Testis (tissue), 3 donors: ENCODE measurements around the gene SLC37A2. TPM values are rescaled to one million over a fixed set of nuclear protein-coding genes. Genes with fewer than 3 reads are reported as not detected.

Experiments used
- DNase-seq: peaks from one replicate; pipeline ENCODE4 v3.0.0-alpha.2; 2019
- H3K27ac ChIP-seq, 2 donors: fragments of 200-600 bp; sonication (generic); one replicate each; pipeline ENCODE4 v1.5.1; 2019
- H3K27me3 ChIP-seq: fragments of 200-600 bp; sonication (generic); one replicate; pipeline ENCODE4 v1.5.1; 2019
- H3K36me3 ChIP-seq: fragments of 200-600 bp; sonication (generic); one replicate; pipeline ENCODE4 v1.5.1; 2017; ENCODE audit warnings: low read depth; ENCODE audit errors: missing control alignments
- H3K4me1 ChIP-seq: fragments of 200-600 bp; sonication (generic); one replicate; pipeline ENCODE4 v1.5.1; 2019
- H3K4me3 ChIP-seq, 2 donors: fragments of 200-600 bp; sonication (generic); one replicate each; pipeline ENCODE4 v1.5.1; 2017 to 2019
- H3K9me3 ChIP-seq: fragments of 200-600 bp; sonication (generic); one replicate; pipeline ENCODE4 v1.5.1; 2017
- POLR2A ChIP-seq: fragments of 450-650 bp; IDR thresholded peaks from one replicate; pipeline ENCODE4 v1.6.1; 2017; ENCODE audit warnings: antibody characterized with exemption, mild to moderate bottlenecking, moderate library complexity
- WGBS, 2 donors: methylation state at CpG; one replicate each; pipeline ENCODE4 v1.1.5; 2018; 5-methylcytosine and 5-hydroxymethylcytosine counted together
- intact Hi-C: fragments of 100-400 bp; cut with DNase I; formaldehyde crosslinking; loops from one replicate; pipeline ENCODE4 v1.15.1; 2023; ENCODE audit warnings: low total_unique reads
- polyA plus RNA-seq: library from polyadenylated mRNA; stranded (reverse); fragments of 350-450 nt; fragmentation: Illumina TruSeq; extraction: RNeasy Lipid Tissue Mini Kit (QIAGEN cat#74804); gene quantifications from one replicate; pipeline ENCODE4 v1.2.3, GENCODE V29; 2014; ENCODE audit warnings: low read depth, low replicate concordance; ENCODE audit not compliant: insufficient read depth
- total RNA-seq, 2 donors: library from RNA; depleted of rRNA; stranded (reverse); fragments of >200 nt; gene quantifications; one replicate each; pipeline ENCODE4 v1.2.3, GENCODE V29; 2016
- TF ChIP-seq, protein P1 (sequence below), 3 experiments: fragments of 450-650 bp in 2 of 3; fragments of 200-600 bp in 1 of 3; sonication (generic) in 1 of 3; IDR thresholded peaks; one replicate each; pipeline ENCODE4 v1.5.1; 2016 to 2019; ENCODE audit warnings: antibody characterized with exemption in 3 of 3, mild to moderate bottlenecking in 2 of 3, moderate library complexity in 1 of 3

SLC37A2 gene
- total and polyA plus RNA-seq, 3 donors from 2014 or later, result 3.0 to 7.6 (median 6.2) TPM

- Histone ChIP-seq H3K4me3 (no peak overlapping the region), H3K27ac (no peak overlapping the region), H3K27me3 (no peaks in the 10 kb centered on the region), H3K9me3 (no peaks in the 10 kb centered on the region), H3K36me3 (no peaks in the 10 kb centered on the region), H3K4me1 (peaks cover 6% of the 10 kb centered on the region)
- no peak for DNase-seq
- WGBS, 2 donors, result 82 to 87% methylated on average over 5 to 8 of the region's 8 CpGs
- intact Hi-C loops, result no loop called here
- TF ChIP-seq POLR2A, result no peak
- TF ChIP-seq, protein P1, sequence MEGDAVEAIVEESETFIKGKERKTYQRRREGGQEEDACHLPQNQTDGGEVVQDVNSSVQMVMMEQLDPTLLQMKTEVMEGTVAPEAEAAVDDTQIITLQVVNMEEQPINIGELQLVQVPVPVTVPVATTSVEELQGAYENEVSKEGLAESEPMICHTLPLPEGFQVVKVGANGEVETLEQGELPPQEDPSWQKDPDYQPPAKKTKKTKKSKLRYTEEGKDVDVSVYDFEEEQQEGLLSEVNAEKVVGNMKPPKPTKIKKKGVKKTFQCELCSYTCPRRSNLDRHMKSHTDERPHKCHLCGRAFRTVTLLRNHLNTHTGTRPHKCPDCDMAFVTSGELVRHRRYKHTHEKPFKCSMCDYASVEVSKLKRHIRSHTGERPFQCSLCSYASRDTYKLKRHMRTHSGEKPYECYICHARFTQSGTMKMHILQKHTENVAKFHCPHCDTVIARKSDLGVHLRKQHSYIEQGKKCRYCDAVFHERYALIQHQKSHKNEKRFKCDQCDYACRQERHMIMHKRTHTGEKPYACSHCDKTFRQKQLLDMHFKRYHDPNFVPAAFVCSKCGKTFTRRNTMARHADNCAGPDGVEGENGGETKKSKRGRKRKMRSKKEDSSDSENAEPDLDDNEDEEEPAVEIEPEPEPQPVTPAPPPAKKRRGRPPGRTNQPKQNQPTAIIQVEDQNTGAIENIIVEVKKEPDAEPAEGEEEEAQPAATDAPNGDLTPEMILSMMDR (IDR thresholded peaks at IDR 0.05), result no peak
Observed at GRCh38 chr11:125084761-125085231, 21.7 kb downstream of the SLC37A2 start.

- no peak overlapping the region for H3K4me3 ChIP-seq
- 90 to 96% methylated on average over 8 to 20 of the region's 20 CpGs for WGBS, 2 donors
- no peak overlapping the region for H3K27ac ChIP-seq
- intact Hi-C loops, result no loop called here
- H3K27me3 ChIP-seq, result no peaks in the 10 kb centered on the region
- DNase-seq, result no peak
- no peaks in the 10 kb centered on the region for H3K36me3 ChIP-seq
- H3K9me3 ChIP-seq, result no peaks in the 10 kb centered on the region
- H3K4me1 ChIP-seq, result peaks cover 6% of the 10 kb centered on the region
- TF ChIP-seq, protein P1 (IDR thresholded peaks at IDR 0.05), result no peak
- no peak for TF ChIP-seq POLR2A
Observed at GRCh38 chr11:125085301-125086081, 22.4 kb downstream of the SLC37A2 start.

GRCh38 chr11:125086633-125087296, 23.7 kb downstream of the SLC37A2 start:
- Histone ChIP-seq H3K9me3 (no peaks in the 10 kb centered on the region), H3K4me3 (no peak overlapping the region), H3K36me3 (no peaks in the 10 kb centered on the region), H3K27ac (no peak overlapping the region), H3K27me3 (no peaks in the 10 kb centered on the region), H3K4me1 (peaks cover 13% of the 10 kb centered on the region)
- intact Hi-C loops, result no loop called here
- 77 to 85% methylated on average over 10 to 14 of the region's 14 CpGs for WGBS, 2 donors
- TF ChIP-seq, protein P1 (IDR thresholded peaks at IDR 0.05), result no peak
- no peak for TF ChIP-seq POLR2A
- DNase-seq, result no peak

DNA sequence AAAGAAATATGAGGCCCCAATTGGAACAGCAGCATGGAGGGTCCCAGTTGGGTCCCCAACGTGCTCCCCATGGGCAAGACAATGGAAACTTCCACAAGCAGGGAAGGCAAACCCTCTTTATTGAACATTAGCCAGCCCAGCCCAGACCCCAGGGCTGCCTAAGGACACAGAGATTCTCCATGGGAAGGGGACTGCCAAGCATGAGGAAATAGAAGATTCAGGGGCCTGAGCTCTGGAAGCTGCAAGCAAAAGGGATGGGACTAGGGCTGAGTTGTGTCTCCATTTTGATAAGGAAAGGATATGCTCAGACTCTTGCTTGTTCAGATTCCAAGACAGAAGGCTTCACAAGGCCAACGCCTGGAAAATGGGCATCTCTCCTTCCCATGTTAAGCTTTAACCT, 25.0 kb downstream of the SLC37A2 start:
- DNase-seq, result no peak
- Histone ChIP-seq H3K27ac (no peak overlapping the region), H3K27me3 (no peaks in the 10 kb centered on the region), H3K36me3 (no peaks in the 10 kb centered on the region), H3K4me1 (peaks cover 9% of the 10 kb centered on the region), H3K9me3 (no peaks in the 10 kb centered on the region), H3K4me3 (no peak overlapping the region)
- TF ChIP-seq POLR2A, result no peak
- TF ChIP-seq, protein P1 (IDR thresholded peaks at IDR 0.05), result no peak
- WGBS, 2 donors, result 83 to 86% methylated on average over 1 to 2 of the region's 2 CpGs
- intact Hi-C loops, result no loop called here
